T-helper 17 cell (primary cell): ENCODE measurements around the gene CD109. TPM values are rescaled to one million over a fixed set of nuclear protein-coding genes. Genes with fewer than 3 reads are reported as not detected.
"Not testable (repeated sequence)": the region's sequence is repeated elsewhere in the genome, so short reads cannot be mapped to it uniquely, and the experiment has no call there.

Experiments used
- ATAC-seq: fragments of 150-1000 bp; cut with Tn5 transposase; 2 replicates; pipeline ENCODE4 v1.10.0; 2021; ENCODE audit warnings: mild to moderate bottlenecking, moderate library complexity
- DNase-seq, 3 donors: peaks; one replicate each; pipeline versions ENCODE4 v3.0.0 to v3.0.0-alpha.2; 2020 to 2021
- H3K9me3 ChIP-seq: one replicate; pipeline ENCODE4 v1.7.0; 2013; ENCODE audit warnings: low read length, mild to moderate bottlenecking; ENCODE audit not compliant: control insufficient read depth, poor library complexity, severe bottlenecking
- H3K27ac Mint-ChIP-seq: one replicate; pipeline ENCODE4 v1.8.0; 2022; ENCODE audit warnings: mild to moderate bottlenecking, moderate library complexity, mixed read lengths
- H3K27me3 Mint-ChIP-seq: one replicate; pipeline ENCODE4 v1.8.0; 2022; ENCODE audit warnings: mixed read lengths
- H3K36me3 Mint-ChIP-seq: one replicate; pipeline ENCODE4 v1.8.0; 2022; ENCODE audit warnings: low read depth, mixed read lengths
- H3K4me1 Mint-ChIP-seq: one replicate; pipeline ENCODE4 v1.8.0; 2022; ENCODE audit warnings: mild to moderate bottlenecking, mixed read lengths
- H3K4me3 Mint-ChIP-seq: one replicate; pipeline ENCODE4 v1.8.0; 2022; ENCODE audit warnings: mild to moderate bottlenecking, moderate library complexity, mixed read lengths
- total RNA-seq, 4 donors: library from RNA in 2 of 4; stranded (reverse) in 2 of 4; gene quantifications; one replicate each; pipeline ENCODE4 v1.2.3 and lab custom pipeline; 2022 to 2026

Gene CD109
- total RNA-seq, 2 donors from 2014 or later: 0.30 to 0.83 TPM

GRCh38 chr6:73830119-73830518, 134.1 kb downstream of the CD109 start:
- ATAC-seq (no peak), DNase-seq (no peak)
- Mint-ChIP-seq H3K36me3 (no peaks in the 10 kb centered on the region), H3K27ac (no peak overlapping the region), H3K27me3 (no peaks in the 10 kb centered on the region), H3K4me1 (peaks cover 2% of the 10 kb centered on the region), H3K4me3 (no peak overlapping the region)
- H3K9me3 ChIP-seq: no peaks in the 10 kb centered on the region

GRCh38 chr6:73832313-73832712, 136.3 kb downstream of the CD109 start:
- no peaks in the 10 kb centered on the region for H3K9me3 ChIP-seq
- Mint-ChIP-seq H3K4me3 (no peak overlapping the region), H3K27me3 (no peaks in the 10 kb centered on the region), H3K27ac (no peak overlapping the region), H3K4me1 (peaks cover 2% of the 10 kb centered on the region), H3K36me3 (no peaks in the 10 kb centered on the region)
- ATAC-seq (no peak), DNase-seq (no peak)

- H3K4me3 Mint-ChIP-seq, DNase-seq, H3K4me1 Mint-ChIP-seq, H3K27me3 Mint-ChIP-seq, H3K27ac Mint-ChIP-seq, ATAC-seq, H3K9me3 ChIP-seq, H3K36me3 Mint-ChIP-seq: not testable (repeated sequence)
Observed at GRCh38 chr6:73844696-73845095, 148.7 kb downstream of the CD109 start.

GRCh38 chr6:73851048-73851447, 155.0 kb downstream of the CD109 start:
- H3K4me1 Mint-ChIP-seq, H3K27me3 Mint-ChIP-seq, H3K4me3 Mint-ChIP-seq, H3K27ac Mint-ChIP-seq, ATAC-seq, H3K36me3 Mint-ChIP-seq, H3K9me3 ChIP-seq, DNase-seq: not testable (repeated sequence)

GRCh38 chr6:73854998-73855718, 159.2 kb downstream of the CD109 start:
- Mint-ChIP-seq H3K36me3 (no peaks in the 10 kb centered on the region), H3K4me3 (no peak overlapping the region), H3K27me3 (peaks cover 10% of the 10 kb centered on the region), H3K27ac (no peak overlapping the region), H3K4me1 (peaks cover 2% of the 10 kb centered on the region)
- H3K9me3 ChIP-seq: no peaks in the 10 kb centered on the region
- ATAC-seq (peak; percentile 60), DNase-seq (peak in 1 of 3 donors; percentile 6)

- DNase-seq: no peak
- no peak overlapping the region for H3K4me3 Mint-ChIP-seq
- no peaks in the 10 kb centered on the region for H3K9me3 ChIP-seq
Observed at GRCh38 chr6:73857341-73857890, 161.4 kb downstream of the CD109 start.

GRCh38 chr6:73858376-73858775, 162.4 kb downstream of the CD109 start:
- DNase-seq (no peak), ATAC-seq (no peak)
- H3K27ac Mint-ChIP-seq: no peak overlapping the region
- peaks cover 2% of the 10 kb centered on the region for H3K4me1 Mint-ChIP-seq
- H3K9me3 ChIP-seq: no peaks in the 10 kb centered on the region
- H3K36me3 Mint-ChIP-seq: peaks cover 2% of the 10 kb centered on the region
- peaks cover 15% of the 10 kb centered on the region for H3K27me3 Mint-ChIP-seq
- H3K4me3 Mint-ChIP-seq: no peak overlapping the region

More at GRCh38 chr6:73857341-73857890, 161.4 kb downstream of the CD109 start:
- peaks cover 24% of the 10 kb centered on the region for H3K27me3 Mint-ChIP-seq
- ATAC-seq: no peak
- H3K36me3 Mint-ChIP-seq: peaks cover 2% of the 10 kb centered on the region
- H3K4me1 Mint-ChIP-seq: peaks cover 2% of the 10 kb centered on the region
- H3K27ac Mint-ChIP-seq: no peak overlapping the region

- no peak overlapping the region for H3K27ac Mint-ChIP-seq
- ATAC-seq: no peak
- H3K4me3 Mint-ChIP-seq: no peak overlapping the region
- no peaks in the 10 kb centered on the region for H3K9me3 ChIP-seq
- DNase-seq: no peak
- peaks cover 14% of the 10 kb centered on the region for H3K27me3 Mint-ChIP-seq
- peaks cover 2% of the 10 kb centered on the region for H3K36me3 Mint-ChIP-seq
- H3K4me1 Mint-ChIP-seq: no peaks in the 10 kb centered on the region
Observed at GRCh38 chr6:73860303-73860702, 164.3 kb downstream of the CD109 start.

GRCh38 chr6:73866305-73866704, 170.3 kb downstream of the CD109 start:
- Mint-ChIP-seq H3K4me1 (no peaks in the 10 kb centered on the region), H3K4me3 (no peak overlapping the region), H3K27me3 (peaks cover 11% of the 10 kb centered on the region), H3K27ac (no peak overlapping the region), H3K36me3 (peaks cover 2% of the 10 kb centered on the region)
- no peaks in the 10 kb centered on the region for H3K9me3 ChIP-seq
- DNase-seq: no peak
- ATAC-seq: no peak

- Mint-ChIP-seq H3K36me3 (no peaks in the 10 kb centered on the region), H3K27ac (no peak overlapping the region), H3K27me3 (peaks cover 12% of the 10 kb centered on the region), H3K4me3 (no peak overlapping the region), H3K4me1 (no peaks in the 10 kb centered on the region)
- ATAC-seq (no peak), DNase-seq (no peak)
- no peaks in the 10 kb centered on the region for H3K9me3 ChIP-seq
Observed at GRCh38 chr6:73867411-73867810, 171.4 kb downstream of the CD109 start.

- Mint-ChIP-seq H3K36me3 (no peaks in the 10 kb centered on the region), H3K4me3 (no peak overlapping the region), H3K4me1 (peaks cover 8% of the 10 kb centered on the region), H3K27me3 (peaks cover 11% of the 10 kb centered on the region), H3K27ac (no peak overlapping the region)
- ATAC-seq (no peak), DNase-seq (no peak)
- no peaks in the 10 kb centered on the region for H3K9me3 ChIP-seq
Observed at GRCh38 chr6:73870907-73871306, 174.9 kb downstream of the CD109 start.

- H3K27me3 Mint-ChIP-seq: peaks cover 11% of the 10 kb centered on the region
- H3K4me1 Mint-ChIP-seq: peaks cover 8% of the 10 kb centered on the region
- no peaks in the 10 kb centered on the region for H3K9me3 ChIP-seq
- ATAC-seq: no peak
- no peak overlapping the region for H3K4me3 Mint-ChIP-seq
- no peaks in the 10 kb centered on the region for H3K36me3 Mint-ChIP-seq
- no peak for DNase-seq
- no peak overlapping the region for H3K27ac Mint-ChIP-seq
Observed at GRCh38 chr6:73873081-73873480, 177.1 kb downstream of the CD109 start.
